Peyer's patch (tissue), 4 donors: ENCODE measurements around the gene RPP38. TPM values are rescaled to one million over a fixed set of nuclear protein-coding genes. Genes with fewer than 3 reads are reported as not detected.

ENCODE experiments used
- DNase-seq, 3 donors: peaks; one replicate each; pipeline ENCODE4 v3.0.0-alpha.2; 2017 to 2019
- H3K27ac ChIP-seq, 4 donors: fragments of 200-600 bp; sonication (generic); one replicate each; pipeline ENCODE4 v1.5.1; 2016 to 2019
- H3K27me3 ChIP-seq, 2 donors: fragments of 200-600 bp; sonication (generic); one replicate each; pipeline ENCODE4 v1.5.1; 2019
- H3K36me3 ChIP-seq, 3 donors: fragments of 200-600 bp; sonication (generic); one replicate each; pipeline ENCODE4 v1.5.1; 2016 to 2019
- H3K4me1 ChIP-seq, 4 donors: fragments of 200-600 bp; sonication (generic); one replicate each; pipeline ENCODE4 v1.5.1; 2016 to 2019
- H3K4me3 ChIP-seq, 4 donors: fragments of 200-600 bp; sonication (generic); 1 replicate in 3 of 4; 2 replicates in 1 of 4; pipeline ENCODE4 v1.5.1; 2016 to 2019; ENCODE audit warnings: mild to moderate bottlenecking in 1 of 4
- H3K9me3 ChIP-seq, 4 donors: fragments of 200-600 bp; sonication (generic); one replicate each; pipeline ENCODE4 v1.5.1; 2016 to 2019; ENCODE audit warnings: mild to moderate bottlenecking in 1 of 4
- POLR2A ChIP-seq, 2 donors: fragments of 450-650 bp; IDR thresholded peaks; one replicate each; pipeline ENCODE4 v1.5.1; 2017; ENCODE audit warnings: antibody characterized with exemption in 2 of 2, mild to moderate bottlenecking in 2 of 2, moderate library complexity in 2 of 2
- total RNA-seq, 4 donors: library from RNA; depleted of rRNA; stranded (reverse); fragments of >200 nt; gene quantifications; one replicate each; pipeline ENCODE4 v1.1.0, GENCODE V29; 2016
- TF ChIP-seq, protein P1 (sequence below), 6 experiments: fragments of 450-650 bp in 4 of 6; fragments of 200-600 bp in 2 of 6; sonication (generic) in 1 of 6; IDR thresholded peaks; one replicate each; pipeline ENCODE4 v1.5.1; 2017 to 2019; ENCODE audit warnings: antibody characterized with exemption in 6 of 6, mild to moderate bottlenecking in 3 of 6, moderate library complexity in 1 of 6

Gene RPP38
- total RNA-seq, 4 donors from 2014 or later = 13.5 to 21.5 (median 19.6) TPM

DNA sequence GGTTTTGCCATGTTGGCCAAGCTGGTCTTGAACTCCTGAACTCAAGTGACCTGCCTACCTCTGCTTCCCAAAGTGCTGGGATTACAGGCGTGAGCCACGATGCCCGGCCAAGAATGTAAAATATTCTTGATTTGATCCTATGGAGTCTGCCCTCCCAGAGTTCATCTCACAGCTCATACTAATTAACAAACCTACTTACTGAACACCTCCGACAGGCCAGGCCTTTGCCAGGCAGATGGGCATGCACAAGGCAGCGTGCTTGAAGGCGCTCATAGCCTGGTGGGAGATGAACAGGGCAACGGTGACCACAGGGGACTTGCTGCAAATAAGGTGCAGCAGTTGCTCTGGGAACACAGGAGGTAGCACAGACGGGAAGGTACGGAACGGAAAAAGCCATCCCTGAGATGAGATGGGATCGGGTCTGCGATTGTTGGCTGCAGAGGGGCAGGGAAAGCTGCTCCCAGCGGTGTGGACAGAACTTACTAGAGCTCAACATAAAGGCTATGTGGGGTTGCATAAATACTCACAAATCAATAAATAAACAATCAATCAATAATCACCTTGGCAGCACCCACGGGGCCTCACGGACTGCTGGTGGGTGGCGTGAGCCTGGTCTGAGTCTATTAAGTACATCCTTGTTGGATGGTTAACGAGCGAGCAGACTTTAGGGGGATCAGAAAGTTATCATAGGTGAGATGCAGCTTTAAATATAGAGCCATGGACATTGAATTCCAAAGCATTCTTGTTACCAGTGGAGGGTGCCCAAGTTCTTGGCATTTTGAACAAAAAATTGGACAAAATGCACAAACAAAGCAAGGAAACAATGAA, 13.3 kb upstream of the RPP38 start:
- DNase-seq = no peak
- Histone ChIP-seq H3K9me3 (no peaks in the 10 kb centered on the region), H3K27ac (no peak overlapping the region), H3K27me3 (no peaks in the 10 kb centered on the region), H3K4me1 (peaks cover 0 to 5% (median 0%) of the 10 kb centered on the region in 4 donors), H3K4me3 (peak overlapping the region in 3 of 4 donors; percentile 20 to 35 (median 26)), H3K36me3 (no peaks in the 10 kb centered on the region)
- TF ChIP-seq POLR2A (IDR thresholded peaks at IDR 0.05) = no peak
- TF ChIP-seq, protein P1, sequence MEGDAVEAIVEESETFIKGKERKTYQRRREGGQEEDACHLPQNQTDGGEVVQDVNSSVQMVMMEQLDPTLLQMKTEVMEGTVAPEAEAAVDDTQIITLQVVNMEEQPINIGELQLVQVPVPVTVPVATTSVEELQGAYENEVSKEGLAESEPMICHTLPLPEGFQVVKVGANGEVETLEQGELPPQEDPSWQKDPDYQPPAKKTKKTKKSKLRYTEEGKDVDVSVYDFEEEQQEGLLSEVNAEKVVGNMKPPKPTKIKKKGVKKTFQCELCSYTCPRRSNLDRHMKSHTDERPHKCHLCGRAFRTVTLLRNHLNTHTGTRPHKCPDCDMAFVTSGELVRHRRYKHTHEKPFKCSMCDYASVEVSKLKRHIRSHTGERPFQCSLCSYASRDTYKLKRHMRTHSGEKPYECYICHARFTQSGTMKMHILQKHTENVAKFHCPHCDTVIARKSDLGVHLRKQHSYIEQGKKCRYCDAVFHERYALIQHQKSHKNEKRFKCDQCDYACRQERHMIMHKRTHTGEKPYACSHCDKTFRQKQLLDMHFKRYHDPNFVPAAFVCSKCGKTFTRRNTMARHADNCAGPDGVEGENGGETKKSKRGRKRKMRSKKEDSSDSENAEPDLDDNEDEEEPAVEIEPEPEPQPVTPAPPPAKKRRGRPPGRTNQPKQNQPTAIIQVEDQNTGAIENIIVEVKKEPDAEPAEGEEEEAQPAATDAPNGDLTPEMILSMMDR (IDR thresholded peaks at IDR 0.05) = no peak

DNA sequence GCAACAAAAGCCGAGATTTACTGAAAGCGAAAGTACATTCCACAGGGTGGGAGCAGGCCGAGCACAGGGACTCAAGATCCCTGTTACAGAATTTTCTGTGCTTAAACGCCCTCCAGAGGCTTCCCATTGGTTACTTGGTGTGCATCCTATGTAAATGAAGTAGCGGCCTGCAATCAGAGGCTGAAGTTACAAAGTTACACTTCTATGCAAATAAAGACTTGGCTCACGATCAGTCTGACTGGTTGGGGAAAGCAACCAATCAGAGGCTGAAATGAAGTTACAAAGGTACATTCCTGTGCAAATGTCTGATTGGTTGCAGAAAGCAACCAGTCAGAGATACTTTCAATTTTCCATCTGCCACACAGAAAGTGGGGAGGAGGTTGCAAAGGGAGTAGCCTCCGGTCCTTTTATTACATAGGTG, 12.6 kb upstream of the RPP38 start:
- peak in 1 of 3 donors; percentile 53 for DNase-seq
- Histone ChIP-seq H3K4me3 (peak overlapping the region in 3 of 4 donors; percentile 20 to 35 (median 26)), H3K27ac (no peak overlapping the region), H3K36me3 (no peaks in the 10 kb centered on the region), H3K4me1 (peaks cover 0 to 5% (median 0%) of the 10 kb centered on the region in 4 donors), H3K27me3 (no peaks in the 10 kb centered on the region), H3K9me3 (no peaks in the 10 kb centered on the region)
- TF ChIP-seq POLR2A (IDR thresholded peaks at IDR 0.05) = no peak
- TF ChIP-seq, protein P1 (IDR thresholded peaks at IDR 0.05) = no peak

DNA sequence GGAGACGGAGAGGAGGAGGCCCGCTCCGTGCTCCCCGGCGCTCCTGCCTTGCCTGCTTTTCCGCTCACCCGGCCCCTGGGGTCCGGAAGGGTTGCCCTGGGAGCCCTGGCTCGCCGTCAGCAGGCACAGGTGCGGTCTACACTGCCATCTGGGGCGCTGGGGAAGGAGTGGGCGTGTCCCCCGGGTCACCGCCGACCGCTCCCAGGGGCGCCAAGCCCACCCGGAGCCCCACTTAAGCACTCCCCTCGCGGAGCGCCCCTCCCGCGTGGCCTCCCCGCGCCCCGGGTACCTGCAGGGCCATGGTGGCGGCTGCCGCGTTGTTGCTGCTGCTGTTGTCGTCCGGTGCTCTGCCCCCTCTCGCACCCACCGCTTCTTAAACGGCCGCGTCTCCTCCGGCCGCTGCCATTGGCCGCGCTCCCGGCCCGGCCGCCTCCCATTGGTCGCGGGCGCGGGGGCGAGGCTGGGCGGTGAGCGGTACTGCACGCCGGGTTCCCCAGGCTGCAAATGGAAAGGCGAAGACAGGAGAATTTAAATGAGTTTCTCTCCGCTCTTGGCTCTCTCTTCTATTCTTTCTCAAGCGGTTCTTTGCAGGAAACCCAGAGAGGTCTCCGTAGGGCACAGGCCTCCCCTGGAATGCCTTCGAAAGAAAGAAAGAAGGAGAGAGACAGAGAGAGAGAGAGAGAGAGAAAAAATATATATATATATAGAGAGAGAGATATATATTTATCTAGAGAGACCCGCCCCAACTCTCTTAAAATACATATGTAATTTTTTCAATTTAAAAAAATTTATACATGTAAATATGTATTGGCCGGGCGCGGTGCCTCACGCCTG, 8.5 kb upstream of the RPP38 start, which contains the start of gene ACBD7:
Gene ACBD7 (minus strand): TSS at position 349 of the 834 bp plus-strand sequence. CDS start 48 bp downstream, at position 301.
- Histone ChIP-seq H3K27me3 (no peaks in the 10 kb centered on the region), H3K36me3 (no peaks in the 10 kb centered on the region), H3K4me1 (peaks cover 0 to 5% (median 0%) of the 10 kb centered on the region in 4 donors), H3K27ac (peak within 1 kb of the TSS in 1 of 4 donors; percentile 50), H3K9me3 (no peaks in the 10 kb centered on the region), H3K4me3 (peak within 1 kb of the TSS; percentile 38 to 63 (median 61))
- peak; percentile 81 to 89 (median 86) for DNase-seq
- TF ChIP-seq, protein P1 (IDR thresholded peaks at IDR 0.05) = peak; percentile 18 to 70 (median 59)
- TF ChIP-seq POLR2A (IDR thresholded peaks at IDR 0.05) = no peak

DNA sequence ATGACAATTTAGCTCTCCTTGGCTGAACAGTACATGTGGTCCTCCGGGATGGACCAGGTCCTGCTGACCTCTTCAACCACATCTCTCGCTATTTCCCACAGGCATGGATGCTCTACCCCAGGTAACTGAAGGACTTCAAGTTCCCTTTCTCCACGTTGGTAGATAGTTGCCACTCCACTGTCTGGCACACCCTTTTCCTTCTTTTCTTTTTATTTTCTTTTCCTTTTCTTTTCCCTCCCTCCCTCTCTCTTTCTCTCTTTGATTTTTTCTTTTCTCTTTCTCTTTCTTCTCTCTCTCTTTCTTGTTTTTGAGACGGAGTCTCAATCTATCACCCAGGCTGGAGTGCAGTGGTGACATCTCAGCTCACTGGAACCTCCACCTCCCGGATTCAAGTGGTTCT, 5.7 kb upstream of the RPP38 start:
- H3K27me3 ChIP-seq = no peaks in the 10 kb centered on the region
- H3K27ac ChIP-seq = no peak overlapping the region
- H3K4me1 ChIP-seq = peaks cover 0 to 8% (median 0%) of the 10 kb centered on the region in 4 donors
- no peak for TF ChIP-seq POLR2A (IDR thresholded peaks at IDR 0.05)
- no peaks in the 10 kb centered on the region for H3K36me3 ChIP-seq
- H3K4me3 ChIP-seq = no peak overlapping the region
- H3K9me3 ChIP-seq = no peaks in the 10 kb centered on the region
- DNase-seq = no peak

DNA sequence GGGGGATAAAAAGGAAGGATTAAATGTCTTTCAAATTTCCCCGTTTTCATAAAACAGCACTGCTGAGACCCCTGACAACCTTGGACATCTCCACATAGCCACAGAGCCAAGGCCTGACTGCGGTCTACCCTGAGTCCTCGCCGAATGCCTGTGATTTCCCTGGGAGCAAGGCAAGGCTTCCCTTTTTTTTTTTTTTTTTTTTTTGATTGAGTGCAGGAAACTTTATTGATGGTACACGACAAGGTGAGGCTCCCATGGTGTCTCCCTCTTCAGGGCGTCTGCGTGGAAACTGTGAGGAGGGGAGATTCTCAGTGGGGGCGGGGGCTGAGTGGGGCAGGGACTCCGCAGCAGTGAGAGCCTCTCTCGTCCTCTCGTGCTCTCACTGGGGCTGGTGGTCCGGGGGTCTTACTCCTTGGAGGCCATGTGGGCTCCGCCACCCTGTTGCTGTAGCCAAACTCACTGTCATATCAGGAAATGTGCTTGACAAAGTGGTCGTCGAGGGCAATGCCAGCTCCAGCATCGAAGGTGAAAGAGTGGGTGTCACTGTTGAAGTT, 4.2 kb upstream of the RPP38 start:
- H3K27me3 ChIP-seq = no peaks in the 10 kb centered on the region
- H3K4me1 ChIP-seq = peaks cover 0 to 11% (median 0%) of the 10 kb centered on the region in 4 donors
- DNase-seq = no peak
- H3K9me3 ChIP-seq = no peaks in the 10 kb centered on the region
- no peak overlapping the region for H3K4me3 ChIP-seq
- TF ChIP-seq, protein P1 (IDR thresholded peaks at IDR 0.05) = no peak
- no peak for TF ChIP-seq POLR2A (IDR thresholded peaks at IDR 0.05)
- H3K36me3 ChIP-seq = no peaks in the 10 kb centered on the region
- H3K27ac ChIP-seq = no peak overlapping the region
